ENCODE measurements around the gene RSPO3.

Gene RSPO3

GRCh38 chr6:127182501-127182900 is 64.0 kb downstream of the RSPO3 start:
- no peak for DNase-seq (ENCODE audit: low read depth)
- no peak overlapping the region for H3K4me3 ChIP-seq (ENCODE audit: low read depth, low read length)
- no peak for TF ChIP-seq CTCF (IDR thresholded peaks at IDR 0.05; ENCODE audit: low read depth, low read length, missing control alignments)

GRCh38 chr6:127185437-127185995 is 67.0 kb downstream of the RSPO3 start:
- no peak for TF ChIP-seq CTCF (IDR thresholded peaks at IDR 0.05; ENCODE audit: low read depth, low read length, missing control alignments)
- no peak for DNase-seq (ENCODE audit: low read depth)
- no peak overlapping the region for H3K4me3 ChIP-seq (ENCODE audit: low read depth, low read length)

- no peak for DNase-seq (ENCODE audit: low read depth)
These were observed 68.4 kb downstream of the RSPO3 start for GRCh38 chr6:127186889-127187288.

GRCh38 chr6:127188744-127189143 is 70.3 kb downstream of the RSPO3 start:
- TF ChIP-seq CTCF (IDR thresholded peaks at IDR 0.05; ENCODE audit: low read depth, low read length, missing control alignments), result no peak
- H3K4me3 ChIP-seq (ENCODE audit: low read depth, low read length), result no peak overlapping the region
- DNase-seq (ENCODE audit: low read depth), result no peak

More at GRCh38 chr6:127186889-127187288, 68.4 kb downstream of the RSPO3 start:
- no peak overlapping the region for H3K4me3 ChIP-seq (ENCODE audit: low read depth, low read length)
- peak; percentile 58 for TF ChIP-seq CTCF (IDR thresholded peaks at IDR 0.05; ENCODE audit: low read depth, low read length, missing control alignments)

GRCh38 chr6:127190552-127190951 is 72.1 kb downstream of the RSPO3 start:
- peak; percentile 38 for TF ChIP-seq CTCF (IDR thresholded peaks at IDR 0.05; ENCODE audit: low read depth, low read length, missing control alignments)
- no peak for DNase-seq (ENCODE audit: low read depth)

GRCh38 chr6:127191716-127192115 is 73.2 kb downstream of the RSPO3 start:
- no peak for TF ChIP-seq CTCF (IDR thresholded peaks at IDR 0.05; ENCODE audit: low read depth, low read length, missing control alignments)
- DNase-seq (ENCODE audit: low read depth), result no peak
- no peak overlapping the region for H3K4me3 ChIP-seq (ENCODE audit: low read depth, low read length)

More at GRCh38 chr6:127190552-127190951, 72.1 kb downstream of the RSPO3 start:
- no peak overlapping the region for H3K4me3 ChIP-seq (ENCODE audit: low read depth, low read length)

GRCh38 chr6:127192911-127193541 is 74.6 kb downstream of the RSPO3 start:
- DNase-seq (ENCODE audit: low read depth), result no peak
- H3K4me3 ChIP-seq (ENCODE audit: low read depth, low read length), result no peak overlapping the region
- no peak for TF ChIP-seq CTCF (IDR thresholded peaks at IDR 0.05; ENCODE audit: low read depth, low read length, missing control alignments)

All from GM12864 (cell line).